ENCODE results near the gene NCKAP5.

NCKAP5 gene

DNA sequence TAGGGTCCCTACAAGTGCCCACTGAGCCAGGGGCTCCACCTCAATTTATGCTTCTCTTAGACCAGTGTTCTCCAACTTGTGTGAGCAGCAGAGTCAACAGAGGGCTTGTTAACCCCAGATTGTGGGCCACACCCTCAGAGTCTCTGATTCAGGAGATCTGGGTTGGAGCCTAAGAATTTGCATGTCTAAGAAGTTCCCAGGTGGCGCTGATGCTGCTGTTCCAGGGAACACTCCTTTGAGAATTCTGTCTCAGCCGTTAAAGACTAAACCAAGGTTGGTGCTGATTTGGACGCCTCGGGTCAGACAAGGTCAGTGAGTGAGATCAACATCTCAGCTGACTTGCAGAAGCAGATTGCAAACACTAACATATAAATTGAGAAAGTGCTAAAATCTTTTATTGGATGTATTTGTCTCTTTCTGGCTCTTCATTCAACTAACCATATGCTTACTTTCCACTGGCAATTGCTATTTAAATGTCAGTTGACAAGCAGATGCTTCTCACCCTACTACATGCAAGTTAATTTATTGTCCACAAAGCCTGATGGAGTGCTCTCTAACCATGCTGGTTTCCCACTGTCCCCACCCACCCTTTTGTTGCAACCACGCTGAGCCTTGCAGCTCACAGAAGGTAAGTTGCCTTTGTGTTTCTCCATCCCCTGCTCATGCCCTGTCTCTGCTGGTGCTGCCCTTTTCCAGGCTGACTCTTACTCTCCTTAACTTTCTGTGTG lies 929.8 kb downstream of the NCKAP5 start:
- no peak for DNase-seq

DNA sequence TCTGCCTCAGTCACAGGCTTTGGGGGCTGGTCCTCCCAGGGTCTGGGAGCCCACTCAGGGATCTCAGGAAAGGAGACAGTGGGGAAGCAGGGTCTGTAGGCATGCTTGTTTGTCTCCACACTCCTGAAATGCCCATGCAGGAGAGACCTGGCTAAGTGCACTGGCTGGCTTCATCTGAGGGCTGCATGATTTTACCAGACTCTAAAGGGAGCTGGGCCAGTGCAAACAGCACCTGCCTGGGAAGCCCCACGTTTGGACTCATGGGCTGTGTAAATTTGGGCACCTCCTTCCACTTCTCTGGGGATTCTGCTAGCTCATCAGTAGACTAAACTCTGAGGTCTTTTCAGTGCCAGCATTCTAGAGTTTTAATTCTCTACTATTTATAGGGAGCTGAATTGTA lies 931.9 kb downstream of the NCKAP5 start:
- no peak for DNase-seq

DNA sequence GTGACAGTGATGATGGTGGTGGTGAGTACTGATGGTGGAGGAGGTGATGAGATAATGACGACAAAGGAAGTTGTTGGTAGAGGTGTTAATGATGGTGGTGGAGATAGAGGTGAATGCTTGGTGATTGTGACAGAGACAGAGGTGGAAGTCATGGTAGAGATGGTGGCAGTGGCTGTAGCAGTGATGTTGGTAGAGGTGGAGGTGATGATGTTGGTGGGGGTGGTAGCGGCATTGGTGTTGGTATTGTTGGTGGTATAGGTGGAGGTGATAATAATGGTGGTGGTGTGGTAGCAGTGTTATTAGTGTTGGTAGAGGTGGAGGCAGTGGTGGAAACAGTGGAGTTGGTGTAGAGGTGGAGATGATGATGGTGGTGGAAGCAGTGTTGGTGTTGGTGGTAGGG lies 934.6 kb downstream of the NCKAP5 start:
- DNase-seq, result no peak

DNA sequence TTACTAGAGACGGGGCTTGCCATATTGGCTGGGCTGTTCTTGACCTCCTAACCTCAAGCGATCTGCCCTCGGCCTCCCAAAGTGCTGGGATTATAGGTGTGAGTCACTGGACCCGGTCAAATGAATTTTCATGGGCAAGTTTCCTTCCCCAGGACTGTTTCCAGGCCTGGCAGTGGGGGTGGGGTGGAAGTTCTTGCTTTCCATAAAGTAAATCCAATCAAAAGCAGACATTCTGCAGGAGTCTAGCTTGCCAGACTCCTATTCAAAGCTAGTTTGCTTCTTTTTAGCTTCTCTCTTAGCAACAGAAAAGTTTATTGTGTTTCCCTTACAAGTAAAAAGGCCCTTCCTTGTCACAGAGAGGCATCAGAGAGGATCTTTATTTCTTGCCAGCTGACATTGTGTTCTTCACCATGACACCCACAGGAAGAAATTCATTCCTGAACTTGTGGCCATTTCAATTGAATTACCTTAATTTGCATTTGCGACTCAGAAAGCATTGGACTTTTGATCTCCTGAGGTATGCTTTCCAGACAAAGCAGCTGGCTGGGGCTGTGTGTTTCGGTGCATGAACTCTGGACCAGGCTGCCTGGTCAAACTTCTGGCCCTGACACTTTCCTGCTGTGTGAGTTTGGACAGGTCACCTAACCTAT lies 936.1 kb downstream of the NCKAP5 start:
- no peak for DNase-seq

DNA sequence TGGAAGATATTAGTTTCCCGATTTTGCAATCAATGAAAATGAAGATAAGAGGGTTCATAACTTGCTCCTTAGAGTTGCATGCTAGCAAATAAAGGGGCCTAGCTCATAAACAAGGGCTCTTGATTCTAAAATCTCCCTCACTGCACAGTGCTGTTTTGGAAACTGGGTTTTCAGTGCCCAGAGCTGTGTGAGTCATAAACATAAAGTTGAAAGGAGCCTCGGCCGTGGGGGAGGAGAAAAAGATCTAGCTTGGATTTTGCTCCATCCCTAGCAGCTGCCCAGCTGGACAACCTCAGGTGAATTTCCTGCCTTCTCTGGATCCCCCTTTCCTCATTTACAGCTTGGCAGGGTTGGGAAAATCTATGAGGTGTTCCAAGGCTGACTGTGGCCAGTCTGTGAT lies 940.7 kb downstream of the NCKAP5 start:
- DNase-seq, result no peak

DNA sequence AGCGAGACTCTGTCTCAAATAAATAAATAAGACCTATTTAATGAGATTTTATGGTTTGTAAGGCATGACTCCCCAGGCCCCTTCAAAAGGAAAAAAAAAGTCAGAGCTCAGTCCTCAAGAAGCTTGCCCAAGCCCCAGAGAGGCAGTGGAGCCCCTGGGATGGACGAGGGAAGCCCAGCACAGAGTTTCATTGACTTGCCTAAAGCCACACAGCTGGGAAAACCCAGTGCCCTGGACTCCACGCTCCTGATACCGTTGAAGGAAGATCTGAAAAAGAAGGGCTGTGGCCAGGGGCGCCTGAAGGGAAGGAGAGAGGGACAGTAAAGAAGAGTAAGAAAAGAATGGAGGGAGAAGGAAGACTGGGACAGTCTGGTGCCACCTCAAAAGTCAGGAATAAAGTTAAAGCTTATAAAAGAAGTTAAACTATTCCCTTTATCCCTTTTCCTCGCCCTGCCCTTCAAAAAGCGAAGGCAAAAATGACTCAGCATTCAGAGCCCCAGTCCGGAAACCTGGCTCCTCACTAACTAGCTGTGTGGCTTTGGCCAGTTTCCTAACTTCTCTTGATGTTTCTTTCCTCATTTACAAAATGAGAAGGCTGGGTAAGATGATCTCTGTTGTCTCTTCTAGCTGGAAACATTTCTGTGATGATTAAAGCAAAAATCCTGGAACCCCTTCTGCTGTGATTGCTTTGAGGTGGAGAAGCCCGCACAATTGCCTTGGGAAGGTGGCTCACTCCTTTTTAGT lies 945.0 kb downstream of the NCKAP5 start:
- no peak for DNase-seq

Data from NCI-H82 (cell line).